ENCODE results near the gene JCAD. TPM values are rescaled to one million over a fixed set of nuclear protein-coding genes. Genes with fewer than 3 reads are reported as not detected.

The JCAD gene
- total and polyA plus RNA-seq, 4 donors, result 11.3 to 93.7 (median 27.1) TPM

- peak; percentile 61 to 80 (median 69) for DNase-seq
- peak overlapping the region; percentile 49 to 60 for H3K27ac ChIP-seq (ENCODE audit: low read depth in 1 of 2, low read length in 1 of 2)
- no peak for TF ChIP-seq CTCF (IDR thresholded peaks at IDR 0.05; ENCODE audit: control extremely low read depth, extremely low read depth)
- H3K4me3 ChIP-seq, result no peak overlapping the region
- no peaks in the 10 kb centered on the region for H3K9me3 ChIP-seq (ENCODE audit: control insufficient read depth in 4 of 4, insufficient read depth in 3 of 4, low read length in 3 of 4)
- H3K27me3 ChIP-seq (ENCODE audit: control insufficient read depth in 3 of 3, insufficient read depth in 3 of 3, low read length in 2 of 3), result no peaks in the 10 kb centered on the region
- 47 to 52% methylated on average over 18 of the region's 18 CpGs for WGBS, 2 donors
- ATAC-seq (ENCODE audit: insufficient read depth, low FRiP score), result no peak
- H3K4me1 ChIP-seq (ENCODE audit: control insufficient read depth in 5 of 5, insufficient read depth in 5 of 5, low read length in 5 of 5), result peaks cover 0 to 19% (median 7%) of the 10 kb centered on the region in 5 donors
- H3K36me3 ChIP-seq (ENCODE audit: control insufficient read depth in 4 of 4, insufficient read depth in 4 of 4, low read length in 4 of 4), result peaks cover 0 to 5% (median 2%) of the 10 kb centered on the region in 4 donors
- H3K9ac ChIP-seq (ENCODE audit: insufficient read depth in 1 of 2, low read length in 2 of 2), result no peak overlapping the region
Measured at GRCh38 chr10:30028006-30028737, 31.2 kb downstream of the JCAD start.

- H3K27me3 ChIP-seq (ENCODE audit: control insufficient read depth in 3 of 3, insufficient read depth in 3 of 3, low read length in 2 of 3), result no peaks in the 10 kb centered on the region
- peak in 2 of 3 donors; percentile 29 to 48 for DNase-seq
- WGBS, 2 donors, result 28 to 32% methylated on average over 42 of the region's 42 CpGs
- no peaks in the 10 kb centered on the region for H3K9me3 ChIP-seq (ENCODE audit: control insufficient read depth in 4 of 4, insufficient read depth in 3 of 4, low read length in 3 of 4)
- H3K4me3 ChIP-seq, result no peak overlapping the region
- no peak for TF ChIP-seq CTCF (IDR thresholded peaks at IDR 0.05; ENCODE audit: control extremely low read depth, extremely low read depth)
- peak; percentile 68 for ATAC-seq (ENCODE audit: insufficient read depth, low FRiP score)
- H3K27ac ChIP-seq (ENCODE audit: low read depth in 1 of 2, low read length in 1 of 2), result peak overlapping the region; percentile 17 to 80
- no peak overlapping the region for H3K9ac ChIP-seq (ENCODE audit: insufficient read depth in 1 of 2, low read length in 2 of 2)
- H3K4me1 ChIP-seq (ENCODE audit: control insufficient read depth in 5 of 5, insufficient read depth in 5 of 5, low read length in 5 of 5), result peaks cover 0 to 19% (median 7%) of the 10 kb centered on the region in 5 donors
- peaks cover 0 to 6% (median 2%) of the 10 kb centered on the region in 4 donors for H3K36me3 ChIP-seq (ENCODE audit: control insufficient read depth in 4 of 4, insufficient read depth in 4 of 4, low read length in 4 of 4)
Measured at GRCh38 chr10:30027057-30028005, 32.1 kb downstream of the JCAD start.

GRCh38 chr10:30026578-30026977 is 32.8 kb downstream of the JCAD start:
- no peaks in the 10 kb centered on the region for H3K27me3 ChIP-seq (ENCODE audit: control insufficient read depth in 3 of 3, insufficient read depth in 3 of 3, low read length in 2 of 3)
- H3K4me1 ChIP-seq (ENCODE audit: control insufficient read depth in 5 of 5, insufficient read depth in 5 of 5, low read length in 5 of 5), result peaks cover 0 to 19% (median 7%) of the 10 kb centered on the region in 5 donors
- peak overlapping the region in 1 of 2 donors; percentile 80 for H3K27ac ChIP-seq (ENCODE audit: low read depth in 1 of 2, low read length in 1 of 2)
- H3K4me3 ChIP-seq, result no peak overlapping the region
- H3K9me3 ChIP-seq (ENCODE audit: control insufficient read depth in 4 of 4, insufficient read depth in 3 of 4, low read length in 3 of 4), result no peaks in the 10 kb centered on the region
- no peak overlapping the region for H3K9ac ChIP-seq (ENCODE audit: insufficient read depth in 1 of 2, low read length in 2 of 2)
- ATAC-seq (ENCODE audit: insufficient read depth, low FRiP score) (no peak), DNase-seq (no peak)
- WGBS, 2 donors, result 80% methylated on average over 9 to 10 of the region's 10 CpGs
- H3K36me3 ChIP-seq (ENCODE audit: control insufficient read depth in 4 of 4, insufficient read depth in 4 of 4, low read length in 4 of 4), result peaks cover 0 to 6% (median 3%) of the 10 kb centered on the region in 4 donors
- TF ChIP-seq CTCF (IDR thresholded peaks at IDR 0.05; ENCODE audit: control extremely low read depth, extremely low read depth), result no peak
